Suprapubic skin (tissue), 4 donors: ENCODE results near the gene HNF1B.

ENCODE experiments used
- CTCF ChIP-seq, 2 donors: fragments of 200-600 bp in 1 of 2; fragments of 450-650 bp in 1 of 2; sonication (generic) in 1 of 2; IDR thresholded peaks; one replicate each; pipeline ENCODE4 v1.5.1; 2016 to 2019; ENCODE audit warnings: antibody characterized with exemption in 2 of 2, mild to moderate bottlenecking in 1 of 2, moderate library complexity in 1 of 2
- EP300 ChIP-seq: sonication (generic); formaldehyde crosslinking; IDR thresholded peaks from one replicate; pipeline ENCODE4 v1.6.1; 2017; ENCODE audit warnings: antibody characterized with exemption
- POLR2A ChIP-seq, 2 donors: fragments of 450-650 bp; IDR thresholded peaks; one replicate each; pipeline ENCODE4 v1.6.1; 2017; ENCODE audit warnings: antibody characterized with exemption in 2 of 2, mild to moderate bottlenecking in 2 of 2, moderate library complexity in 2 of 2
- POLR2AphosphoS5 ChIP-seq, 3 donors: sonication (generic); formaldehyde crosslinking; IDR thresholded peaks; one replicate each; pipeline ENCODE4 v1.6.1; 2017; ENCODE audit warnings: antibody characterized with exemption in 3 of 3

GRCh38 chr17:37766971-37767370, 22.1 kb upstream of the HNF1B start:
- TF ChIP-seq CTCF (IDR thresholded peaks at IDR 0.05), result no peak
- TF ChIP-seq POLR2AphosphoS5 (IDR thresholded peaks at IDR 0.05), result no peak
- no peak for TF ChIP-seq POLR2A (IDR thresholded peaks at IDR 0.05)
- no peak for TF ChIP-seq EP300
